GM12874 (cell line): ENCODE results near the gene CBX1.

Experiments used
- TF ChIP-seq, protein P1 (sequence below): IDR thresholded peaks from 2 replicates; pipeline ENCODE4 v1.5.1; 2011; ENCODE audit warnings: low read depth, mild to moderate bottlenecking, control low read depth, low read length, moderate library complexity; ENCODE audit not compliant: insufficient read depth

CBX1 gene

DNA sequence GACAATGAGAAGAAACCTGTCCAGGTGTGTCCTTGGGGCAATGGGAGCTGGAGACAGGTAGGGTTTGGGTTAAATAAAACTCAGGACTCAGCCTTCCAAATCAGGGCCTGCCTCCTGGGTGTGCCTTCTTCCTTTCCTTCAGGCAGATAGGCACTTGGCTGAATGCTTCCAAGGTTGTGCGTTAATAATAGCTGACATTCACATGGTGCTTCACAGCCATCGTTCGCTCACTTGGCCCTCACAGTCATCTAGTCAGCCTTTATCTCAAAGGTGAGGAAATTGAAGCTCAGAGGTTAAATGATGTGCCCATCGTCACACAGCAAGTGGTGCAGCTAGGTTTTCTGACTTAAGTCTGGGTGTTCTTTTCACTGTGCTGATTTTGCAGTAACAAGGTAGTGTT, 43.7 kb downstream of the CBX1 start:
- TF ChIP-seq, protein P1, sequence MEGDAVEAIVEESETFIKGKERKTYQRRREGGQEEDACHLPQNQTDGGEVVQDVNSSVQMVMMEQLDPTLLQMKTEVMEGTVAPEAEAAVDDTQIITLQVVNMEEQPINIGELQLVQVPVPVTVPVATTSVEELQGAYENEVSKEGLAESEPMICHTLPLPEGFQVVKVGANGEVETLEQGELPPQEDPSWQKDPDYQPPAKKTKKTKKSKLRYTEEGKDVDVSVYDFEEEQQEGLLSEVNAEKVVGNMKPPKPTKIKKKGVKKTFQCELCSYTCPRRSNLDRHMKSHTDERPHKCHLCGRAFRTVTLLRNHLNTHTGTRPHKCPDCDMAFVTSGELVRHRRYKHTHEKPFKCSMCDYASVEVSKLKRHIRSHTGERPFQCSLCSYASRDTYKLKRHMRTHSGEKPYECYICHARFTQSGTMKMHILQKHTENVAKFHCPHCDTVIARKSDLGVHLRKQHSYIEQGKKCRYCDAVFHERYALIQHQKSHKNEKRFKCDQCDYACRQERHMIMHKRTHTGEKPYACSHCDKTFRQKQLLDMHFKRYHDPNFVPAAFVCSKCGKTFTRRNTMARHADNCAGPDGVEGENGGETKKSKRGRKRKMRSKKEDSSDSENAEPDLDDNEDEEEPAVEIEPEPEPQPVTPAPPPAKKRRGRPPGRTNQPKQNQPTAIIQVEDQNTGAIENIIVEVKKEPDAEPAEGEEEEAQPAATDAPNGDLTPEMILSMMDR: no peak

DNA sequence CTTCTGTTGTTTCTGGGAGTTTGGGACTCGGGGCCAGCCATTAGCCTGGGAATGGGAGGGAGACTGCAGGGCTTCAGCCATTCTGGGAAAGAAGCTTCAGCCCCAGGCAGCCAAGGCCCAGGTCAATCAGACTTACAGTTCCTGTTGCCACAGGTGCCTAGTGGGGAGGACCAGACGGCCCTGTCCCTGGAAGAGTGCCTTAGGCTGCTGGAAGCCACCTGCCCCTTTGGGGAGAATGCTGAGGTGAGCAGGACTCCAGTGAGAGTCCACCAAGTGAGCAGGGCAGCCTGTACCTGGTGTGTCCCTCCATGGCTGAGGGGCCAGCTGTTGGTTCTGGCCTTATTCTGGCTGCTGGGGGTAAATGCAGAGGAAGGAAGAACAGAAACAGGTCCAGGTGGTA, 44.4 kb downstream of the CBX1 start:
- TF ChIP-seq, protein P1: no peak

DNA sequence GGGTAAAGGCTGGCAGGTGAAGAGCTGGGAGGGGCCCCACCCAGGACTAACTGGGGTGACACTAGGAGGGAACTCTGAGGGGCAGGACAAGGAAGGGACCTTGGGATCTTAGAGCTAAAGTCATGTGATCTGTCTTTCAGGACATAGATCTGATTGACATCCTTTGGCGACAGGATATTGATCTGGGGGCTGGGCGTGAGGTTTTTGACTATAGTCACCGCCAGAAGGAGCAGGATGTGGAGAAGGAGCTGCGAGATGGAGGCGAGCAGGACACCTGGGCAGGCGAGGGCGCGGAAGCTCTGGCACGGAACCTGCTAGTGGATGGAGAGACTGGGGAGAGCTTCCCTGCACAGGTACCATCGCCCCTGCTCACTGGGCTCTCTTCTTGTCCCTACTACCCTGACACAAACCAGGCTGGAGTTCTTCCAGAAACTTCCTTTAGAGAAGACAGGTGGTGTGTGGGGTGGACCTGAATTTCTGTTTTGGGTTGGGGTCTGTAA, 45.0 kb downstream of the CBX1 start:
- TF ChIP-seq, protein P1: no peak

DNA sequence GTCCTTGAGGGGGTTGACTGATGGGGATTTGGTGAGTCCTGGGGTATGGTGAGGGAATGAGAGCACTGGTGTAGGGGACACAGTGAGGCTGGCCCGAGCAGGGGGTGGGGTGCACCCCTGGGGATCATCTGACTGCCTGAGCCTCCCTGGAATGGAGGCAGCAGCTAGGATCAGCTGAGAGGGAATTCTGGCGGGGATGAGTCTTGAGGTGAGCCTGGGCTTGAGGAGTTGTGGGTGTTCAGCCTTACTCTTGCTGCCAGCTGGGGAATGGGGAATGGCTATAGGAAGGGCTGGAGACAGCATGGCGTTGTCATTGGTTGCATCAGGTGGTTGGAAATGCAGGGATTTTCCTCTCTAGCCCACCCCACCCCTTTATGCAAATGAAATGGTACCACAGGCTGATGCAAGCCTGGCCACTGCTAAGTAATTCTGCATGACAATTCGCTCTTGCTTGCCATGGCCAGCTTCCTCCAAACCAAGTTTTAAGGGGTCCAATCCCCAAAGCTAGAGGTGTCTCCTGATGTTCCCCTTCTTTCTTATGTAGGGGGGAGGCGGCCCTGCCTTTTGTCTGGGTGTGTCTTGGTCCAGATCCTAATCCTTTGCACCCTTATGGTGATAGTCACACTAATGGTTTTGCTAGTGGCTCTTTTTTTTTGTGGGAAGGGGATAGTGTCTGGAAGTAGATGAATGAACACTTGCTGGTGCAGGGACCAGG, 45.6 kb downstream of the CBX1 start:
- TF ChIP-seq, protein P1: no peak

DNA sequence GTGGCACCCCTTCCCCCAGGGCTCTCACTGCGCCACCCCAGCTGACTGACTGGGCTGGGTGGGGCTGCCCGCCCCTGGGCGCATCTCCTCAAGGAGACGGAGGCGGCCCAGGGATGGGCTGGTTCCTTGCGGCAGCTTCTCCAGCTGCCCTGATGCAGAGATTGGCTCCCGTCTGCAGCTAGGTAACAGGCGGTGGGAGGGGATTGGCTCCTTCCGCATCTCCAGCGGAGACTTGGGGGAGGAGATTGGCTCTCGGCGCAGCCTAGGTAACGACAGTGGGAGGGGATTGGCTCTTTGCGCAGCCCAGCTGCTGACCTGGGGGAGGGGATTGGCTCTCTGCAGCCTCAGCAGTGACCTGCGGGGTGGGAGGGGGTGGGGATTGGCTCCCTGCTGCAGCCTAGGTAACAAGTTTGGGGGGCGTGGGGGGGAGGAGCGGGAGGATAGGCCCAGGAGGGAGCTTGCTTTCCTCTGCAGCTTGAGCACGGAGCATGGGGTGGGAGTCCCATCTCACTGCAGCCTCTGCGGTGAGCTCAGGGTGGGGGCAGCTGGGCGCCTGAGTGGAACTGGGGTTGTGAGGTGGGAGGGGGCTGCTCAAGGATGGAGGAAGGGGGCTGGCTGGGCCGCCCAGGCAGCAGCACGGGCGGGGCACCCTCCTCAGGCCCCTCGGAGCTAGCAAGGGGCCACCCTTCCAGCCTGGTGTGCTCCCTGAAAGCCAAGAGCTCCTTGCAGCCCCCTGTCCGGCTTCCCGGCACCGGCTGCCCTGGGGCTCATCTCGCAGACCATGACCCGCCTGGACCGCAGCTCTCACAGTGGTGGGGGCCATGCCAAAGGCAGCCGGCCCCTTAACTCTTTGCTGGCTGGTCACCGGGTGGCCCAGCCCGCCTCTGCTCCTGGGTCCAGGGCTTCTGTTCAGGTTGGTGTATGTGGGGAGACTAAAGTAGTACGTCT, 46.8 kb downstream of the CBX1 start:
- TF ChIP-seq, protein P1: no peak

DNA sequence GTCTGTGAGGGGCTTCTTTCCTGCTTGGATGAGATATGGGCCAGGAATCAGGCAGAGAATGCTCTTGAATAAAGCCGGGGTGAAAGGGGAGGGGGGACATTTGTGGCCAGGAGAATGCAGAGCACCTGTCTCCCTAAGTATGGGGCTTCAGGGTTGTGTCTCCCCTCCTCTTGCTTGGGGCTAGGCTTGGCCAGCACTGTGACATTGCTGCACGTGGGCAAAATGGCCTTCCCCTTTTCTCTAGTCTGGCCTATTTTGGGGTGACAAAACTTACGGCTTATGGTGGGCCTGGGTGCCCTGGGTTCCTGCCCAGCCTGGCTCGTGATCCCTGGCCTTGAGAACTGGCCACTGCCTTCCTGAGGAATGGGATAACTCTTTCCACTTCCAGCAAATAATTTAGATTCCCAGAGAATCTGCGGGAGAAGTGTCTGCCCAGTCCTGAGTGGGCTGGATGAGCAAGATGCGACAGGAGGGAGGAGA, 47.5 kb downstream of the CBX1 start:
- TF ChIP-seq, protein P1: no peak

DNA sequence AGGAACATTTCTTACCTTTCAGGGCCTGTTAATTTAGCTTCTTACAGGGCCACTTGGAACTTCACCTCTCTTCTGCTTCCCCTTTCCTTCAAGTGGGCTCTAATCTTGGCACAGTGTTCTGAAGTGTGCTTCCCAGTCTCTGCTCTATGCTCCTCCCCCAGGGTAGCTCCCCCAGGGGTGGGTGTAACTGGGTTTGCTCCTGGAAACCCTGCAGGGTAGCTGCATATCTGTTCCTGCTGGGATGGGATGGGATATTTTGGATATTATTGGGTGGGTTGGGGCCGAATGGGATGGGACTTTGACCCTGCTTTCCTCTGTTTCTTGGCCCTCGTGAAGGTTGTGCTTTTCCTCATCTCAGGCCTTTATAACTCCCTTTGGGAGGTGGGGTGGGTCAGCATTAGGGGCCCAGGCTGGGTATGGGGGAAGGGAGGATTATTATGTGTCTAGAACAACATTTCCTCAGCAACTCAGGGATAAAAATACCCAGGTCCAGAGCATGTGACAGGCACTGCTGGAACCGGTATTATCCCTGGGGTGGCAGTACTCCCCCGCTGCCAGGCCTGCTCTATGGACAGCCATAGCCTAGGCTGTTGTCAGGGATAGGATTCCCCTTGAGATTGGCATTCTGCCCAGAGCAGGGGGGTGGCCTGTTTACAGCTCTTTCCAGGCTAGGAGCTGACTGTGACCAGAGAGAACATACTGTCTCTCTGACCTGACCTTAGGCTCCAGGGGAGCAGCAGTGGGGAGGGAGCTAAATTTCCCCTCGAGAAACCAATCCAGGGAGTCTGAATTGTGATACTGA, 48.1 kb downstream of the CBX1 start:
- TF ChIP-seq, protein P1: no peak
